ENCODE results near the gene YIPF3.

DNA sequence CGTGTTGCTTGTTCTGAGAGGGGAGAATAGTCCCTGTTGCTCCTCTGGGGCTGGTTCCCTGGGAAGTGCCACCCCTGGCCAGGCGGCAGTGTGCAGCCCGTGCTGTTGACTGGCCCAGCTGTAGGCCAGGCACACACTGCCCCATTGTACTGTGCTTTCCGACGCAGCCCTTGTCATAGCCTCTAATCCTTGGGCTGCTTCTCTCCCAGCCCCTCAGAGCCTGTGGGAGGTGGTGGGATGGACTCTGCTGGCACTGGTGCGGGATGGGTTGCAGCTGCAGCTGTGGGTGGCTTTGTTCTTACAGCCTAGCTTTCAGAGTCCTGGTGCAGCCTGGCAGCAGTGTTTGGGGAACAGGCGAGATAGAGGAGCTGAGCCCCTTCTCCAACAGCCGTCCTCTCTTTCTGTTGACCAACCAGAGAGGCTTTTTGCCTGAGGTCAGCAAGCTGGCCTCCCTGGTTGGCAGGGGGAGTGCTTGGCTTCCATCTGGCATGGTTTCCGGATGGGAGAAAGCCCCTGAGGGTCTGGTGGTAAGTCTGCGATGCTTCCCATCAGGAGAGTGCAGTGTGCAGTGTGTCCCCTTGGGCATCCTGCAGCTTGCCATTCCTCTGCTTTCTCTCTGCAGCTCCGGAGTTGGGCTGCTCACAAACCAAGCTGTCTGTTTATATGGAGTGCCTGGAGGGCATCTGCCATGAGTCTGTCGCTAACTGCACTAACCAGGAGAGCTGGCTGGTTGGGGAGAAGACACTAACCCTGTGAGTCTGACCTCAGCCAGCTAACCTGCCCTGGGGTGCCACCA is 27.3 kb downstream of the YIPF3 start:
- TF ChIP-seq EGR1 (IDR thresholded peaks at IDR 0.05), result no peak
- TF ChIP-seq TEAD4 (IDR thresholded peaks at IDR 0.05), result no peak
